Inflammatory macrophage treated with lipopolysaccharide for 1 hour (primary cell): ENCODE results near the gene TRIO.

Source experiments
- DNase-seq, 2 donors: peaks; one replicate each; pipeline ENCODE4 v3.0.0-alpha.2; 2020 to 2022

TRIO gene

GRCh38 chr5:14270209-14270702 lies 127.1 kb downstream of the TRIO start:
- DNase-seq = peak; percentile 18 to 63

GRCh38 chr5:14272548-14273205 lies 129.5 kb downstream of the TRIO start:
- no peak for DNase-seq

GRCh38 chr5:14273207-14273767 lies 130.1 kb downstream of the TRIO start:
- no peak for DNase-seq

- no peak for DNase-seq
Measured at GRCh38 chr5:14276380-14276779, 133.2 kb downstream of the TRIO start.

- DNase-seq = no peak
Measured at GRCh38 chr5:14277385-14278320, 134.5 kb downstream of the TRIO start.

DNA sequence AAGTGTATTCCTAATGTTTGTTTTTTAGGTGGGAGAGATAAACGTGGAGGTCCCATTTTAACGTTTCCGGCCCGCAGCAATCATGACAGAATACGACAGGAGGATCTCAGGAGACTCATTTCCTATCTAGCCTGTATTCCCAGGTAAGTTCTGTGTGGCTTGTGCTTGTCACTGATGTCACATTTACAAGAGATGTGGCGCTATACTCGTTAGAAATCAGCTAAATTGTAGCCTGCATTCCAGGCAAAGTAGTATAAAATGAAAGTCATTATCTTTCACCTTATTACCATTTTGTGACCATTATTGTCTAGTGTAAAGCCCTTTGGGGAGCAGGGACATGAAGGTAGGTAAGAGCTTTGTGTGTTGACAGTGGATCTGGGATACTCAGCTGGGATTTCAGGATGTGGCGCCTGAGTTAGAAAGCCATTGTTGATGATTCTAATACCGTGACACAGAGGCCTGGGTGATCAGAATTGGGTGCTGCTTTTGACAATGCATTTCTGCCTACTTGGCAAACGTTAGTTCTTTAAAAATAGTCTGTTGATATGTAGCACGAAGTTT lies 137.2 kb downstream of the TRIO start:
- DNase-seq = no peak

DNA sequence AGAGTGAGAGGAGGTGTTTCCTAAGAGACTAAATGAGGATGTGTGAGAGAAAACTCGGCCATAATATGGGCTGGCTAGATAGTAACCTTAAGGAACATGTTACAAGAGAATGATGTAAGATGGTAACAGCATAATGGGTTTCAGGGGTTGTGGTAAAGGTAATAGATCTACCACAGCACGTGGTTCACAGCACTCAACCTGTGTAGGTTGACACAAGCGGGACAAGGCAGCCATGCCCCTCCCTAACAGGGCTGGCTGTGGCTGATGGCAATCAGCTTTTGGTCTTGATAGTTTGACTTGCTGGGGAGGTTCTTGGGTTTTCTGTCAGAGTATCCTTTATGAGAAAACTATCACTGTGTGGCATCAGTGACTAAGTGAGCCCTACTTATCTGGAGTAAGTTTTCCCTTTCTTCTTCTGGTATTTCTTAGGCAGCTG lies 138.6 kb downstream of the TRIO start:
- no peak for DNase-seq

GRCh38 chr5:14283139-14283538 lies 140.0 kb downstream of the TRIO start:
- DNase-seq = no peak

GRCh38 chr5:14284392-14285148 lies 141.4 kb downstream of the TRIO start:
- DNase-seq = no peak

- DNase-seq = no peak
Measured at GRCh38 chr5:14286007-14286406, 142.9 kb downstream of the TRIO start.

- no peak for DNase-seq
Measured at GRCh38 chr5:14286574-14287421, 143.7 kb downstream of the TRIO start.

- no peak for DNase-seq
Measured at GRCh38 chr5:14292766-14293658, 149.9 kb downstream of the TRIO start.

DNA sequence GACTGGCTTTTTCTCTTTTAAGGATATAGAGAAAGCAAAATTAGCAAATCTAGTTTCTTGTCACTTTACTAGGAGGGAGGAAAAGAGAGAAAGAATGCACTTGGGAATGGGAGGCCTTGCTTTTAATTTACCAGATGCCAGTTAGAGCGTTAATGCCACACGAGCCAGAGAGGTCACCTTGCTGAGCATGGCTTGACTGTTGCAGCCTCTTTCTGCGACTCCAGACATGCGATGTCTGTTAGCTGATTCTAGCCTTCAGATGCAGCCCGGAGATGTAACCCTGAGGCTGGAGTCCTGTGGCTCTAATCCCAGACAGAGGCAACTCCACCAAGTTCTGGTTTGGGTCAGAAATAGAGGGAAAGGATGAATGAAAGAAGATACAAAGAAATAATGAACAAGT lies 152.5 kb downstream of the TRIO start:
- DNase-seq = no peak

GRCh38 chr5:14296533-14297331 lies 153.6 kb downstream of the TRIO start:
- DNase-seq = no peak

GRCh38 chr5:14297697-14298096 lies 154.6 kb downstream of the TRIO start:
- no peak for DNase-seq

DNA sequence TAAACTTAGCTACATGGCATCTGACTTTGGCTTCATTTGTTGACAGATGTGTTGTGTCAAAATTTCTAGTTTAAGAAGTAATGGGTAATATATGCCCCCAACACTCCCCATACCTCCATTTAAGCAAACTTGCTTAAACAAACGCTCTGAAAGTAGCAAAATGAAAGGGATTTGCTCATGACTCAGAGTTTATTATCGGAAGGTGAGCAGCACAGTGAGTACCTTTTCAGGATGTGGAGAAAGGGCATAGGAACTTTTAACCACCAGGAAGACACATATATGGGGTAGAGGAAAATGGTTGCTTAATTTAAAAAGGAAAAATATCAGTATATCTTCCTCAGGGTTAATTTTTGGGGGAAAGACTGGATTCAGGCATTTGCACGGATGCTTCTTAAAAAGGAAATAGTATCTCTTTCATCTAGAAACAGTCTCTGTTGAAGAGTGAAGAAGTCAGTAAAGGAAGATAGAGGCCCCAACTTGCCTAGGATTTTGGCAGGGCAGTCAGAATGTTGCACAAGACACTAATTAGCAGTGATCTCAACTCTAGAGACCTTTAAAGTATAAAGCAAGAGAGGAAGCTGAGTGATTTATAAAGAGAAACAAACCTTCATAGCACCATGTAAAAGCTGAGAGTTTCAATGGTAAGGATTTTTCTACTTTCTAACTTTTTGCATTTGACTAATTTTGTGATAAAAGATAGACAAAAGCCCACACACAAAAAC lies 155.1 kb downstream of the TRIO start:
- no peak for DNase-seq

DNA sequence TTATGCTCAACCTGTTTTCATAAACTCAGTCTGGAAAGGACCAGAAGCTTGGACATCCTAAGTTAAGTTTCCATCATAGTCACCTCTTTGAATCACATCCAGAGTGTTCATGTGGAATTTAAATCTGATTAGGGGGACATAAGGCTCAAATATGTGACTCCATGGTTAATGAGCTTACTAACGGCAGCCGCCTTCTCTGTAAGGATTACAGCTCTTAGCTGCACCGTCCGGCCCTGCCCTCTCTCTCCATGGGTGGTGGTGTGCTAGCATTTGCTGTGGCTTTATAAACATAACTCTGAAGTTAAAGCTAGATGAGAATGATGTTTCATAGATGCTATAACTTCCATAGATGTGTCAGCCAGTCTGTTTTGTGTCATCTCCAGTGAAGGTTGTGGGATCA lies 156.5 kb downstream of the TRIO start:
- DNase-seq = no peak

- DNase-seq = no peak
Measured at GRCh38 chr5:14301186-14301585, 158.0 kb downstream of the TRIO start.

- DNase-seq = no peak
Measured at GRCh38 chr5:14302330-14302729, 159.2 kb downstream of the TRIO start.
